MM.1S (cell line): Measurements from ENCODE around the gene PDE6B.

ENCODE experiments used
- DNase-seq: peaks from one replicate; pipeline ENCODE4 v3.0.0-alpha.2; 2015
- H2AFZ ChIP-seq: fragments of 300-600 bp; sonication (generic); 2 replicates; pipeline ENCODE4 v1.6.0; 2016; ENCODE audit warnings: antibody characterized with exemption, low read length
- H3F3A ChIP-seq: fragments of 300-600 bp; sonication (generic); 2 replicates; pipeline ENCODE4 v1.6.1; 2016; ENCODE audit warnings: mild to moderate bottlenecking, antibody characterized with exemption, low read length, moderate library complexity, mixed read lengths; ENCODE audit not compliant: insufficient read depth
- H3K27ac ChIP-seq: fragments of 300-600 bp; sonication (generic); 2 replicates; pipeline ENCODE4 v1.5.1; 2016; ENCODE audit warnings: mild to moderate bottlenecking, low read length
- H3K27me3 ChIP-seq: fragments of 300-600 bp; sonication (generic); replicated peaks from 2 replicates; pipeline ENCODE4 v1.6.0; 2016; ENCODE audit warnings: low read length; ENCODE audit not compliant: insufficient read depth
- H3K36me3 ChIP-seq: fragments of 300-600 bp; sonication (generic); replicated peaks from 2 replicates; pipeline ENCODE4 v1.6.1; 2016; ENCODE audit warnings: mild to moderate bottlenecking, low read length, mixed read lengths; ENCODE audit not compliant: insufficient read depth
- H3K4me1 ChIP-seq: fragments of 300-600 bp; sonication (generic); 2 replicates; pipeline ENCODE4 v1.6.1; 2016; ENCODE audit warnings: low read length, mixed read lengths
- H3K4me2 ChIP-seq: fragments of 300-600 bp; sonication (generic); 2 replicates; pipeline ENCODE4 v1.6.0; 2016; ENCODE audit warnings: low read depth, low read length
- H3K4me3 ChIP-seq: fragments of 300-600 bp; sonication (generic); 2 replicates; pipeline ENCODE4 v1.5.1; 2016; ENCODE audit warnings: low read length, mixed read lengths
- H3K79me2 ChIP-seq: fragments of 300-600 bp; sonication (generic); 2 replicates; pipeline ENCODE4 v1.6.1; 2016; ENCODE audit warnings: mixed run types, low read length, mixed read lengths
- H3K9ac ChIP-seq: fragments of 300-600 bp; sonication (generic); 2 replicates; pipeline ENCODE4 v1.6.1; 2016; ENCODE audit warnings: low read length, mixed read lengths
- H3K9me2 ChIP-seq: fragments of 300-600 bp; sonication (generic); replicated peaks from 2 replicates; pipeline ENCODE4 v1.6.1; 2016; ENCODE audit warnings: mild to moderate bottlenecking, low read length, mixed read lengths; ENCODE audit not compliant: insufficient read depth
- H3K9me3 ChIP-seq: fragments of 300-600 bp; sonication (generic); replicated peaks from 2 replicates; pipeline ENCODE4 v1.6.1; 2016; ENCODE audit warnings: mild to moderate bottlenecking, low read length, mixed read lengths; ENCODE audit not compliant: insufficient read depth
- H4K20me1 ChIP-seq: fragments of 300-600 bp; sonication (generic); 2 replicates; pipeline ENCODE4 v1.6.1; 2016; ENCODE audit warnings: mild to moderate bottlenecking, low read length, moderate library complexity, mixed read lengths; ENCODE audit not compliant: insufficient read depth
- CTCF ChIP-seq: fragments of 300-600 bp; sonication (generic); IDR thresholded peaks from 2 replicates; pipeline ENCODE4 v1.5.1; 2016; ENCODE audit warnings: antibody characterized with exemption, low read length, mixed read lengths
- EZH2 ChIP-seq: fragments of 300-600 bp; sonication (generic); optimal IDR thresholded peaks from 2 replicates; pipeline ENCODE3; 2017; ENCODE audit warnings: low read depth, mild to moderate bottlenecking, antibody characterized with exemption, low read length, mixed read lengths
- EZH2phosphoT487 ChIP-seq: fragments of 300-600 bp; sonication (generic); IDR thresholded peaks from 2 replicates; pipeline ENCODE4 v1.6.1; 2018; ENCODE audit warnings: antibody characterized with exemption, low read length

Gene PDE6B

DNA sequence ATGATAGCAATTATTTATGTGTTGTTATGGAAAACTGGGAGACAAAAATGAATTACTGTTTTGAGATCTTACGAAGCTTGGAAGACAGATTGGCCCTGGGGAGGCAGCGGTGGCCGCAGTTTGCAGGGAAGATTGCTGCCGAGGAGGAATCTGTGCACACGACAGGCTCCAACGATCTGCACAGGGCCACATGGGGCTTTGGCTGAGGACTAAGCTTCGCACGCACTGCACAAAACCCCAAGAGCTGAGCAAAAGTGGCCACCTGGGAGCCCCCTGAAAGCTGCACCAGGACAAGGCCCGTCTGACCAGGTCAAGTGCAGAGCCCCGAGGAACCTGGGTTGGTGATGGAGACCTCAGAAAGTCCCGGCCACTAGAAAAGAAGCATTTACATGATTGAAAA, 5.2 kb upstream of the PDE6B start:
- no peak overlapping the region for H3K9ac ChIP-seq
- no peak overlapping the region for H3K4me2 ChIP-seq
- H3K79me2 ChIP-seq = no peaks in the 10 kb centered on the region
- no peaks in the 10 kb centered on the region for H3K27me3 ChIP-seq
- no peak overlapping the region for H3K27ac ChIP-seq
- H3K4me3 ChIP-seq = no peak overlapping the region
- H4K20me1 ChIP-seq = no peaks in the 10 kb centered on the region
- H2AFZ ChIP-seq = no peak overlapping the region
- H3K4me1 ChIP-seq = no peaks in the 10 kb centered on the region
- H3F3A ChIP-seq = no peaks in the 10 kb centered on the region
- no peak for TF ChIP-seq EZH2phosphoT487
- no peak for TF ChIP-seq EZH2
- no peak for TF ChIP-seq CTCF
- no peak for DNase-seq
- no peaks in the 10 kb centered on the region for H3K9me3 ChIP-seq
- H3K36me3 ChIP-seq = no peaks in the 10 kb centered on the region
- no peaks in the 10 kb centered on the region for H3K9me2 ChIP-seq

DNA sequence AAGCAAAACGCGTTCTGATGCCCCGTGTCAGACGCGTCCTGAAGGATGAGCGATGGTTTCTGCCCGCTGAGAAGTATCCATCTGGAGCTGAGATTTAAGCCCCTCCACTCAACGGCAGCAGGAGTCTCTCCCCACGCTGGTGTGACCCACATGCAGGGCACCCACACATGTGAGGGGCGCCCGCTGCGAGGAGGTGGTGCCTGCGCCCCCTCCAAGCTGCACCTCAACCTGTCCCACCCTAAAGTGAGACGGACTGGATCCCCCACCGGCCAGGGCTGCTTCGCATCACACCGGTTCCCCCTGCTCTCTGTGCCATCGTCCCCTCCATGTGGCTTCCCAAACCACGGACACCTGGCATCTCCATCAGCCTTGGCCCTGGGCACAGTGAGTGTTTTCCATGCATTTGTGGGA, 4.5 kb upstream of the PDE6B start:
- no peaks in the 10 kb centered on the region for H3K27me3 ChIP-seq
- H3K4me1 ChIP-seq = no peaks in the 10 kb centered on the region

GRCh38 chr4:621296-622070, 3.9 kb upstream of the PDE6B start:
- H3K36me3 ChIP-seq = no peaks in the 10 kb centered on the region
- no peaks in the 10 kb centered on the region for H3F3A ChIP-seq
- TF ChIP-seq EZH2 = no peak
- TF ChIP-seq CTCF = no peak
- no peak for TF ChIP-seq EZH2phosphoT487
- no peaks in the 10 kb centered on the region for H3K9me3 ChIP-seq
- H3K4me1 ChIP-seq = no peaks in the 10 kb centered on the region
- no peak overlapping the region for H3K4me3 ChIP-seq
- H3K79me2 ChIP-seq = no peaks in the 10 kb centered on the region
- H3K27me3 ChIP-seq = no peaks in the 10 kb centered on the region
- H2AFZ ChIP-seq = no peak overlapping the region
- no peak for DNase-seq
- H3K4me2 ChIP-seq = no peak overlapping the region
- H3K27ac ChIP-seq = no peak overlapping the region
- no peaks in the 10 kb centered on the region for H3K9me2 ChIP-seq
- no peaks in the 10 kb centered on the region for H4K20me1 ChIP-seq
- H3K9ac ChIP-seq = no peak overlapping the region

More for the DNA sequence above, 4.5 kb upstream of the PDE6B start:
- TF ChIP-seq CTCF = no peak
- TF ChIP-seq EZH2 = no peak
- no peak for TF ChIP-seq EZH2phosphoT487
- Histone ChIP-seq H4K20me1 (no peaks in the 10 kb centered on the region), H3K4me3 (no peak overlapping the region), H3F3A (no peaks in the 10 kb centered on the region), H3K9ac (no peak overlapping the region), H3K9me2 (no peaks in the 10 kb centered on the region), H3K79me2 (no peaks in the 10 kb centered on the region), H3K36me3 (no peaks in the 10 kb centered on the region), H3K4me2 (no peak overlapping the region), H3K9me3 (no peaks in the 10 kb centered on the region), H3K27ac (no peak overlapping the region), H2AFZ (no peak overlapping the region)
- DNase-seq = no peak
